Ectodermal cell (in vitro differentiated cells): ENCODE measurements around the gene PDLIM4.

Experiments
- H3K27ac ChIP-seq: 2 replicates; pipeline ENCODE4 v1.7.0; 2013; ENCODE audit warnings: mild to moderate bottlenecking, low read depth, low read length; ENCODE audit not compliant: insufficient read depth, poor library complexity, severe bottlenecking
- H3K27me3 ChIP-seq: 2 replicates; pipeline ENCODE4 v1.7.0; 2013; ENCODE audit warnings: mild to moderate bottlenecking, low read length; ENCODE audit not compliant: insufficient read depth, control insufficient read depth, poor library complexity, severe bottlenecking
- H3K36me3 ChIP-seq: one replicate; pipeline ENCODE4 v1.7.0; 2013; ENCODE audit warnings: low read length; ENCODE audit not compliant: control insufficient read depth, insufficient read depth
- H3K4me1 ChIP-seq: one replicate; pipeline ENCODE4 v1.7.0; 2013; ENCODE audit warnings: low read length; ENCODE audit not compliant: control insufficient read depth, insufficient read depth
- H3K4me3 ChIP-seq: 2 replicates; pipeline ENCODE4 v1.7.0; 2013; ENCODE audit warnings: low read depth, low read length, control low read depth; ENCODE audit not compliant: insufficient read depth
- H3K9me3 ChIP-seq: 2 replicates; pipeline ENCODE4 v1.7.0; 2013; ENCODE audit warnings: mild to moderate bottlenecking, low read length, moderate library complexity; ENCODE audit not compliant: control insufficient read depth
- WGBS, 2 experiments: methylation state at CpG; one replicate each; pipeline ENCODE4 v1.1.7; 2013; ENCODE audit warnings: missing lambda C conversion rate in 2 of 2; 5-methylcytosine and 5-hydroxymethylcytosine counted together

Gene PDLIM4

GRCh38 chr5:132253008-132253441, 4.5 kb upstream of the PDLIM4 start:
- H3K27me3 ChIP-seq = peaks cover 17% of the 10 kb centered on the region
- H3K27ac ChIP-seq = no peak overlapping the region
- 76 to 94% methylated on average over 3 to 4 of the region's 4 CpGs for WGBS, 2 experiments

GRCh38 chr5:132253452-132254320, 3.8 kb upstream of the PDLIM4 start:
- no peaks in the 10 kb centered on the region for H3K9me3 ChIP-seq
- no peak overlapping the region for H3K27ac ChIP-seq
- 91 to 92% methylated on average over 8 of the region's 8 CpGs for WGBS, 2 experiments
- no peak overlapping the region for H3K4me3 ChIP-seq
- H3K4me1 ChIP-seq = peaks cover 11% of the 10 kb centered on the region
- peaks cover 19% of the 10 kb centered on the region for H3K27me3 ChIP-seq
- no peaks in the 10 kb centered on the region for H3K36me3 ChIP-seq

More at GRCh38 chr5:132253008-132253441, 4.5 kb upstream of the PDLIM4 start:
- Histone ChIP-seq H3K4me1 (peaks cover 4% of the 10 kb centered on the region), H3K36me3 (no peaks in the 10 kb centered on the region), H3K4me3 (no peak overlapping the region), H3K9me3 (no peaks in the 10 kb centered on the region)

- Histone ChIP-seq H3K4me3 (no peak overlapping the region), H3K9me3 (no peaks in the 10 kb centered on the region), H3K27me3 (peaks cover 19% of the 10 kb centered on the region), H3K36me3 (no peaks in the 10 kb centered on the region), H3K27ac (no peak overlapping the region), H3K4me1 (peaks cover 18% of the 10 kb centered on the region)
- WGBS, 2 experiments = 84 to 89% methylated on average over 7 of the region's 7 CpGs
These were observed 3.0 kb upstream of the PDLIM4 start for GRCh38 chr5:132254321-132254977.

- Histone ChIP-seq H3K36me3 (no peaks in the 10 kb centered on the region), H3K4me1 (peaks cover 33% of the 10 kb centered on the region), H3K27me3 (peaks cover 19% of the 10 kb centered on the region), H3K4me3 (no peak overlapping the region), H3K27ac (no peak overlapping the region), H3K9me3 (no peaks in the 10 kb centered on the region)
- 95 to 96% methylated on average over 4 of the region's 4 CpGs for WGBS, 2 experiments
These were observed 1.3 kb upstream of the PDLIM4 start for GRCh38 chr5:132256086-132256782.

GRCh38 chr5:132256783-132257130, 739 bp upstream of the PDLIM4 start:
- Histone ChIP-seq H3K9me3 (no peaks in the 10 kb centered on the region), H3K36me3 (no peaks in the 10 kb centered on the region)
- 84 to 89% methylated on average over 5 to 6 of the region's 6 CpGs for WGBS, 2 experiments

GRCh38 chr5:132258102-132259068, 889 bp downstream of the PDLIM4 start:
- H3K4me3 ChIP-seq = peak overlapping the region; percentile 66
- no peaks in the 10 kb centered on the region for H3K9me3 ChIP-seq
- H3K27me3 ChIP-seq = peaks cover 19% of the 10 kb centered on the region
- WGBS, 2 experiments = 70 to 71% methylated on average over 19 of the region's 19 CpGs
- no peak overlapping the region for H3K27ac ChIP-seq
- peaks cover 33% of the 10 kb centered on the region for H3K4me1 ChIP-seq
- no peaks in the 10 kb centered on the region for H3K36me3 ChIP-seq

More at GRCh38 chr5:132256783-132257130, 739 bp upstream of the PDLIM4 start:
- Histone ChIP-seq H3K4me3 (peak overlapping the region; percentile 66), H3K27me3 (peaks cover 19% of the 10 kb centered on the region), H3K4me1 (peaks cover 33% of the 10 kb centered on the region), H3K27ac (no peak overlapping the region)

- no peaks in the 10 kb centered on the region for H3K36me3 ChIP-seq
- H3K27ac ChIP-seq = no peak overlapping the region
- no peak overlapping the region for H3K4me3 ChIP-seq
- 72 to 75% methylated on average over 24 of the region's 24 CpGs for WGBS, 2 experiments
- no peaks in the 10 kb centered on the region for H3K9me3 ChIP-seq
- peaks cover 33% of the 10 kb centered on the region for H3K4me1 ChIP-seq
- peaks cover 19% of the 10 kb centered on the region for H3K27me3 ChIP-seq
These were observed 1.8 kb downstream of the PDLIM4 start for GRCh38 chr5:132259069-132259851.

GRCh38 chr5:132260051-132260450, 2.6 kb downstream of the PDLIM4 start:
- H3K9me3 ChIP-seq = no peaks in the 10 kb centered on the region
- no peaks in the 10 kb centered on the region for H3K36me3 ChIP-seq
- peaks cover 33% of the 10 kb centered on the region for H3K4me1 ChIP-seq
- H3K27me3 ChIP-seq = peaks cover 19% of the 10 kb centered on the region
- no peak overlapping the region for H3K27ac ChIP-seq
- 87 to 88% methylated on average over 6 of the region's 6 CpGs for WGBS, 2 experiments
- no peak overlapping the region for H3K4me3 ChIP-seq
